HG03457 (cell line): Measurements from ENCODE around the gene MAX.
"Not testable (repeated sequence)": the region's sequence is repeated elsewhere in the genome, so short reads cannot be mapped to it uniquely, and the experiment has no call there.

Experiments used
- ATAC-seq: cut with Tn5 transposase; IDR thresholded peaks from one replicate; pipeline ENCODE4 v1.9.1; 2021; ENCODE audit warnings: moderate number of reproducible peaks; ENCODE audit not compliant: unreplicated experiment

Gene MAX

GRCh38 chr14:65040666-65041433, 61.5 kb downstream of the MAX start:
- no peak for ATAC-seq

- ATAC-seq, result no peak
These were observed 63.4 kb downstream of the MAX start for GRCh38 chr14:65038966-65039365.

DNA sequence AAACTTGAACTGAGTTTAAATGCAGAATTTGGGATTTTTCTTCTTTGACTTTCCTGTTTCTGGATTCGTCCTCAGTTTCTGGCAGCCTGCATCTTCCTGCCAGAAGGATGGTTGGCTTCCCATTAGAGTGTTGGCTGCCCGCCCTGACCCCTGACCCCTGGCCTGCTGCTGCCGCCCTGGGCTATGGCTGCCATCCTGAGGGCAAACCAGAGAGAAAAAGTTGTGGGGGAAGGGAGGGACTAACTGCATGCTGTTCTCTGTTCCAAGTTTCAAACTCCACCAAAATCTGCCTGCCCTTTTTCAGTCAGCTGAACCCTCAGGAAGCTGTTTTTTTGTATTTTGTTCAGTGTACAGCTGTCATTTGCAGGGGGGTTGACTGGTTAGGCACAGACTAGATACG, 67.3 kb downstream of the MAX start:
- no peak for ATAC-seq

GRCh38 chr14:65034021-65034420, 68.3 kb downstream of the MAX start:
- no peak for ATAC-seq

- no peak for ATAC-seq
These were observed 69.1 kb downstream of the MAX start for GRCh38 chr14:65033181-65033580.

DNA sequence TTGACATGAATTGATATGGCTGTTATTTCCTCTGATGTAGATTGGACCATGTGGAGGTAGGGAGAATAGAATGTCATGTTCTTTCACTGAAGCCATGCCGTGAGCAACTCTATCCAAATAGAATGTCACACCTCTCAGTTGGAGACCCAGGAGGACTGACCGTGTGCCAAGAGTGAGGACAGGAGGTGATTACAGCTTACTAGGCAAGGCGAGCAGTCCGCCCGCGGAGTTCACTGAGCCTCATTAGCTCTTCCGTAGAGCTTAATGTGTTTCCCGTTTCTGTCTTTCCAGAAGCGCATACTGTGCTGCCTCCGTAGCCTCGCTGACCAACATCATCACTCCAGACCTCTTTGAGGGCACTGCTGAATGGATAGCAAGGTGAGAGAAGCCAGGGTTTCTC, 70.0 kb downstream of the MAX start:
- ATAC-seq, result no peak

GRCh38 chr14:65031321-65031720, 71.0 kb downstream of the MAX start:
- ATAC-seq, result not testable (repeated sequence)

DNA sequence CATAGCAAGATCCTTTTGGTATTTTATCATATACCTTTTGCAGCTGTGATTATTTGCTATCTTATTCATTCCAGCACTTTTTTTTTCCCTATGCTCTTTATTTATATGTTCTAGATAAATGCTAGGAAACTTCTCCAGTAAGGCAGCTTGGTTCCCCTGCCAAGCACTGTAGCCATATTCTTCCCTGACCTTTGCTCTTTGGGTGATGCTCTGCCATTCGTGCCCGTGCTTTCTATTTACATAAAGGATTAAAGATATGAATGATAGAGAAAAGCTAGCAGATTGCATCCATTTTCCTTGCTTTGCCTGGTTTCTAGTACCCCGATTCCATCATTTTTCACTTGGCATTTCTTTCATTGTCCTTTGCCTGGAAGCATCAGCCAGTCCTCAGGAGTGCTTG, 73.4 kb downstream of the MAX start:
- ATAC-seq, result no peak

DNA sequence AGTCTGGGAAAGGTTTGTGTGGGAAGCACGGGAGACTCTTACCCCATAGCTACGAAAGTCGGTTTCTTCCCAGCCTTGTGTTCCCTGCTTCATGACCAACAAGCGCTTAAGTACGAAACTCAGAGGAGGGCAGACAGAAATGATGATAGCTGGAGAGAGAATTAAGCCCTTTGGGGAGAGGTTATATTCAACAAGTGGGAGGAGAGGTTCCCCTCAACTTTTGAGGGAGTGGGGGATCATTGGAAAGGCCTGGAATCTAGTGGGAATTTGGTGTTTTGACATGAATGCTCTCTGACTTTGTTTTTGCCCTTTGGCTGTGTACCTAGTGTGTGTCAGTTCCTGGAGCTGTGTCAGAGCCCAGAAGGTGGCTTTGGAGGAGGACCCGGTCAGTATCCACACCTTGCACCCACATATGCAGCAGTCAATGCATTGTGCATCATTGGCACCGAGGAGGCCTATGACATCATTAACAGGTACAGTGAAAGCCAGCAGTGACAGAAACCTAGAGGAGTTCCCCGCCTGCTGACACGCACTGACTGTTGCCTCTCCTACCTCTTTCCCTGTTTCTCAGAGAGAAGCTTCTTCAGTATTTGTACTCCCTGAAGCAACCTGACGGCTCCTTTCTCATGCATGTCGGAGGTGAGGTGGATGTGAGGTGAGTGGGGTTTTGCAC, 75.1 kb downstream of the MAX start:
- no peak for ATAC-seq

- ATAC-seq, result no peak
These were observed 75.8 kb downstream of the MAX start for GRCh38 chr14:65026526-65026925.

- ATAC-seq, result no peak
These were observed 76.5 kb downstream of the MAX start for GRCh38 chr14:65025818-65026217.
